OCI-LY3 (cell line): ENCODE results near the gene GRAMD4.

Experiments
- H2AFZ ChIP-seq: fragments of 200-600, 300-600 bp; shearing (Covaris generic); 2 replicates; pipeline ENCODE4 v1.6.0; 2014; ENCODE audit warnings: antibody characterized with exemption, low read depth, low read length
- H3K27ac ChIP-seq: fragments of 200-600, 300-600 bp; sonication (generic); 2 replicates; pipeline ENCODE4 v1.5.1; 2014; ENCODE audit warnings: mild to moderate bottlenecking, low read length, moderate library complexity, mixed read lengths
- H3K27me3 ChIP-seq: fragments of 200-600, 300-600 bp; sonication (generic); 2 replicates; pipeline ENCODE4 v1.6.1; 2014; ENCODE audit warnings: low read depth, low read length, mixed read lengths
- H3K36me3 ChIP-seq: fragments of 200-600, 300-600 bp; sonication (generic); replicated peaks from 2 replicates; pipeline ENCODE3; 2014; ENCODE audit warnings: low read depth, low read length, mixed read lengths
- H3K4me1 ChIP-seq: fragments of 300-600, 200-600 bp; sonication (generic); 2 replicates; pipeline ENCODE4 v1.6.1; 2014; ENCODE audit warnings: low read length, mixed read lengths
- H3K4me2 ChIP-seq: fragments of 200-600, 300-600 bp; sonication (generic); 2 replicates; pipeline ENCODE4 v1.6.1; 2014; ENCODE audit warnings: low read length, mixed read lengths
- H3K4me3 ChIP-seq: fragments of 300-600, 200-600 bp; sonication (generic); 2 replicates; pipeline ENCODE4 v1.5.1; 2014; ENCODE audit warnings: antibody characterized with exemption, mild to moderate bottlenecking, low read length, moderate library complexity
- H3K79me2 ChIP-seq: fragments of 300-600, 200-600 bp; shearing (Covaris generic); 2 replicates; pipeline ENCODE4 v1.6.1; 2014; ENCODE audit warnings: mild to moderate bottlenecking, low read length, mixed read lengths
- H3K9ac ChIP-seq: fragments of 300-600, 200-600 bp; shearing (Covaris generic); 2 replicates; pipeline ENCODE4 v1.6.0; 2014; ENCODE audit warnings: mild to moderate bottlenecking, low read length, moderate library complexity
- H3K9me3 ChIP-seq: fragments of 200-600, 300-600 bp; shearing (Covaris generic); 2 replicates; pipeline ENCODE4 v1.6.1; 2014; ENCODE audit warnings: low read length, mixed read lengths; ENCODE audit not compliant: insufficient read depth
- H4K20me1 ChIP-seq: fragments of 200-600, 300-600 bp; sonication (generic); 2 replicates; pipeline ENCODE4 v1.6.1; 2016; ENCODE audit warnings: low read length, mixed read lengths; ENCODE audit not compliant: insufficient read depth
- CTCF ChIP-seq: fragments of 200-600, 300-600 bp; sonication (generic); IDR thresholded peaks from 2 replicates; pipeline ENCODE4 v1.5.1; 2014; ENCODE audit warnings: antibody characterized with exemption, low read length, low read depth
- EZH2phosphoT487 ChIP-seq: fragments of 200-600 bp; shearing (Covaris generic); IDR thresholded peaks from 2 replicates; pipeline ENCODE4 v1.6.1; 2018; ENCODE audit warnings: antibody characterized with exemption, mixed run types, low read depth

GRAMD4 gene

GRCh38 chr22:46707305-46707704 lies 87.1 kb downstream of the GRAMD4 start:
- Histone ChIP-seq H3K4me1 (no peaks in the 10 kb centered on the region), H3K9ac (no peak overlapping the region), H2AFZ (no peak overlapping the region), H3K79me2 (no peaks in the 10 kb centered on the region), H3K4me2 (no peak overlapping the region), H3K36me3 (peaks cover 83% of the 10 kb centered on the region), H3K9me3 (no peaks in the 10 kb centered on the region), H3K27ac (no peak overlapping the region), H4K20me1 (peaks cover 10% of the 10 kb centered on the region), H3K4me3 (no peak overlapping the region), H3K27me3 (no peaks in the 10 kb centered on the region)
- no peak for TF ChIP-seq CTCF

DNA sequence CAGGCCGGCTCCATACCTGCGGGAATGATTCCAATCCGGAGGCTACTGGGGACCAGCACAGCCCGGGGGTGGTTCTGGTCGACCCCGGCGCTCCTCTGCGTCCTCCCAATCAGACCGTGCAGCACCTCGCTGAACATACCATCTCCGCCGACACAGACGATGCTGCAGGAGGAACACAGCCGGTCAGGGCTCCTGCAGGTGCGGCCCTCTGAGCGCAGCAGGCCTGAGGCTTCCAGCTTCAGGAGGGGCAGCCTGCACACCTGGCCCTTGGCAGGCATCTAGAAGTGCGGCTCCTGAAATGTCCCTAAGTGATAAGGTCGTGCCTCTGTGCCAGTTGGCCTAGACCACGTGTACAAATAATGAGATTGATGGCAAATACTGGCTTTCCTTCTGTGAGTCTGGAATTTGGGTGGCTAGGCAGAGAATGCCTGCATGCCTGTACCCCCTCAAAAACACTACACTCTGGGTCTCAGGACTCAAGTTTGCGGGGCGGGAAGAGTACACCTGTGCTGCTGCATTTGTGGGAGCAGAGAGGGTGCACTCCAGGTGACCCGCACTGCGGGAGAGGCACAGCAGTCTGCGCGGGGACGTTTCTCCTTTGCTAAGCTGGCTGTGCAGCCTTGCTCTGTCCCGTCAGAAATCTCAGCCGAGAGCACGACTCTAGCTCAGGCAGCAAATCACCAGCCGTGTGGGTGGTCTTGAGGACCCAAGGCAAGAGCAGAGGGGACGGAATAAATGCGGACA lies 87.8 kb downstream of the GRAMD4 start:
- H3K9me3 ChIP-seq = no peaks in the 10 kb centered on the region
- no peak overlapping the region for H3K4me2 ChIP-seq
- no peaks in the 10 kb centered on the region for H3K27me3 ChIP-seq
- H3K9ac ChIP-seq = no peak overlapping the region
- peaks cover 9% of the 10 kb centered on the region for H4K20me1 ChIP-seq
- H2AFZ ChIP-seq = no peak overlapping the region
- TF ChIP-seq EZH2phosphoT487 (no peak), CTCF (no peak)
- no peak overlapping the region for H3K4me3 ChIP-seq
- no peaks in the 10 kb centered on the region for H3K79me2 ChIP-seq
- H3K4me1 ChIP-seq = no peaks in the 10 kb centered on the region
- peaks cover 78% of the 10 kb centered on the region for H3K36me3 ChIP-seq
- no peak overlapping the region for H3K27ac ChIP-seq

- TF ChIP-seq EZH2phosphoT487 (no peak), CTCF (no peak)
- no peaks in the 10 kb centered on the region for H3K27me3 ChIP-seq
- no peak overlapping the region for H3K4me2 ChIP-seq
- H3K4me1 ChIP-seq = no peaks in the 10 kb centered on the region
- no peaks in the 10 kb centered on the region for H3K9me3 ChIP-seq
- peaks cover 4% of the 10 kb centered on the region for H3K79me2 ChIP-seq
- H4K20me1 ChIP-seq = peaks cover 9% of the 10 kb centered on the region
- peaks cover 75% of the 10 kb centered on the region for H3K36me3 ChIP-seq
- no peak overlapping the region for H2AFZ ChIP-seq
- no peak overlapping the region for H3K27ac ChIP-seq
- H3K4me3 ChIP-seq = no peak overlapping the region
- no peak overlapping the region for H3K9ac ChIP-seq
These were observed 88.7 kb downstream of the GRAMD4 start for GRCh38 chr22:46708766-46709330.

GRCh38 chr22:46710806-46711205 lies 90.6 kb downstream of the GRAMD4 start:
- Histone ChIP-seq H3K4me1 (no peaks in the 10 kb centered on the region), H2AFZ (no peak overlapping the region), H3K4me2 (no peak overlapping the region), H3K27ac (no peak overlapping the region), H3K79me2 (peaks cover 4% of the 10 kb centered on the region), H3K36me3 (peaks cover 74% of the 10 kb centered on the region), H3K4me3 (no peak overlapping the region), H4K20me1 (peaks cover 5% of the 10 kb centered on the region; the same call in 1 of the 2 replicates), H3K27me3 (no peaks in the 10 kb centered on the region), H3K9ac (no peak overlapping the region), H3K9me3 (no peaks in the 10 kb centered on the region)
- TF ChIP-seq CTCF = no peak
- no peak for TF ChIP-seq EZH2phosphoT487
